ENCODE data around the gene HELZ2. TPM values are rescaled to one million over a fixed set of nuclear protein-coding genes. Genes with fewer than 3 reads are reported as not detected.

HELZ2 gene
- total RNA-seq, 2 experiments from 2014 or later = 6.5 to 8.3 TPM

- CTCF ChIA-PET (ENCODE audit: unreplicated experiment) = interaction anchor here (0.6 kb wide), 1 partner anchor 317 kb away, joined by 5 read pairs; no protein-coding TSS in a partner anchor
These were observed 27.6 kb downstream of the HELZ2 start for GRCh38 chr20:63546256-63546955.

GRCh38 chr20:63545814-63546213 is 28.2 kb downstream of the HELZ2 start:
- Histone ChIP-seq H3K4me3 (ENCODE audit: low read depth, low read length, poor library complexity, severe bottlenecking) (no peak overlapping the region), H3K4me1 (ENCODE audit: insufficient read depth, low read length, poor library complexity, severe bottlenecking) (peaks cover 34% of the 10 kb centered on the region), H2AFZ (ENCODE audit: low read length) (no peak overlapping the region), H3K79me2 (ENCODE audit: insufficient read depth, low read depth, low read length) (no peaks in the 10 kb centered on the region), H3K4me2 (ENCODE audit: low read length) (peak overlapping the region; percentile 27), H3K9me2 (ENCODE audit: insufficient read depth, low read length) (no peaks in the 10 kb centered on the region), H3K27ac (ENCODE audit: low read depth, low read length, poor library complexity, severe bottlenecking) (no peak overlapping the region), H3K9me3 (ENCODE audit: low read length) (no peaks in the 10 kb centered on the region), H3K36me3 (ENCODE audit: insufficient read depth, low read length) (no peaks in the 10 kb centered on the region), H4K20me1 (ENCODE audit: insufficient read depth, low read length) (no peaks in the 10 kb centered on the region)
- intact Hi-C loops (cut with micrococcal nuclease; ENCODE audit: unreplicated experiment) = no loop called here
- ChIA-PET CTCF (ENCODE audit: unreplicated experiment) (interaction anchor here (0.6 kb wide), 1 partner anchor 318 kb away, joined by 5 read pairs; no protein-coding TSS in a partner anchor), POLR2A (interaction anchor here (0.6 kb wide), 1 partner anchor 37 kb away, joined by 4 read pairs; no protein-coding TSS in a partner anchor)
- DNase-seq (ENCODE audit: low spot score) = peak; percentile 55
- BruUV-seq (replicated peaks) = no TSS peak
- TF ChIP-seq EZH2phosphoT487 (IDR thresholded peaks at IDR 0.05; ENCODE audit: borderline replicate concordance, low read depth, low read length) = no peak

More at GRCh38 chr20:63546256-63546955, 27.6 kb downstream of the HELZ2 start:
- Histone ChIP-seq H3K27ac (ENCODE audit: low read depth, low read length, poor library complexity, severe bottlenecking) (no peak overlapping the region), H3K36me3 (ENCODE audit: insufficient read depth, low read length) (no peaks in the 10 kb centered on the region), H4K20me1 (ENCODE audit: insufficient read depth, low read length) (no peaks in the 10 kb centered on the region), H3K4me2 (ENCODE audit: low read length) (peak overlapping the region; percentile 27), H3K9me2 (ENCODE audit: insufficient read depth, low read length) (no peaks in the 10 kb centered on the region), H3K4me1 (ENCODE audit: insufficient read depth, low read length, poor library complexity, severe bottlenecking) (peaks cover 40% of the 10 kb centered on the region), H3K9me3 (ENCODE audit: low read length) (no peaks in the 10 kb centered on the region), H2AFZ (ENCODE audit: low read length) (no peak overlapping the region), H3K79me2 (ENCODE audit: insufficient read depth, low read depth, low read length) (no peaks in the 10 kb centered on the region), H3K4me3 (ENCODE audit: low read depth, low read length, poor library complexity, severe bottlenecking) (no peak overlapping the region)
- no peak for TF ChIP-seq EZH2phosphoT487 (IDR thresholded peaks at IDR 0.05; ENCODE audit: borderline replicate concordance, low read depth, low read length)
- no peak for TF ChIP-seq CTCF (conservative IDR thresholded peaks at IDR 0.05; ENCODE audit: low read length)
- no TSS peak for BruUV-seq (replicated peaks)
- intact Hi-C loops (cut with micrococcal nuclease; ENCODE audit: unreplicated experiment) = no loop called here
- POLR2A ChIA-PET = interaction anchor here (0.6 kb wide), 1 partner anchor 37 kb away, joined by 4 read pairs; no protein-coding TSS in a partner anchor
- DNase-seq (ENCODE audit: low spot score) = no peak

GRCh38 chr20:63544958-63545516 is 29.0 kb downstream of the HELZ2 start:
- ChIA-PET CTCF (ENCODE audit: unreplicated experiment) (no interaction called here), POLR2A (no interaction called here)
- no peak overlapping the region for H2AFZ ChIP-seq (ENCODE audit: low read length)
- intact Hi-C loops (cut with micrococcal nuclease; ENCODE audit: unreplicated experiment) = no loop called here
- H3K4me1 ChIP-seq (ENCODE audit: insufficient read depth, low read length, poor library complexity, severe bottlenecking) = peaks cover 34% of the 10 kb centered on the region
- no peaks in the 10 kb centered on the region for H3K9me2 ChIP-seq (ENCODE audit: insufficient read depth, low read length)
- no peak overlapping the region for H3K4me3 ChIP-seq (ENCODE audit: low read depth, low read length, poor library complexity, severe bottlenecking)
- TF ChIP-seq EZH2phosphoT487 (IDR thresholded peaks at IDR 0.05; ENCODE audit: borderline replicate concordance, low read depth, low read length) (no peak), CTCF (conservative IDR thresholded peaks at IDR 0.05; ENCODE audit: low read length) (no peak)
- no peaks in the 10 kb centered on the region for H3K36me3 ChIP-seq (ENCODE audit: insufficient read depth, low read length)
- H3K27ac ChIP-seq (ENCODE audit: low read depth, low read length, poor library complexity, severe bottlenecking) = no peak overlapping the region
- H4K20me1 ChIP-seq (ENCODE audit: insufficient read depth, low read length) = no peaks in the 10 kb centered on the region
- DNase-seq (ENCODE audit: low spot score) = no peak
- H3K79me2 ChIP-seq (ENCODE audit: insufficient read depth, low read depth, low read length) = no peaks in the 10 kb centered on the region
- H3K4me2 ChIP-seq (ENCODE audit: low read length) = 0 out of 2 replicates have a peak overlapping the region, but pooled peaks have one; percentile 27
- H3K9me3 ChIP-seq (ENCODE audit: low read length) = no peaks in the 10 kb centered on the region
- no TSS peak for BruUV-seq (replicated peaks)
